NCI-H446 treated with DMSO at 0.1 percent for 48 hours (cell line): ENCODE results near the gene GFRA1.

Experiments
- DNase-seq: peaks from one replicate; lab custom pipeline; 2025; lab: John Stamatoyannopoulos, UW

Gene GFRA1

DNA sequence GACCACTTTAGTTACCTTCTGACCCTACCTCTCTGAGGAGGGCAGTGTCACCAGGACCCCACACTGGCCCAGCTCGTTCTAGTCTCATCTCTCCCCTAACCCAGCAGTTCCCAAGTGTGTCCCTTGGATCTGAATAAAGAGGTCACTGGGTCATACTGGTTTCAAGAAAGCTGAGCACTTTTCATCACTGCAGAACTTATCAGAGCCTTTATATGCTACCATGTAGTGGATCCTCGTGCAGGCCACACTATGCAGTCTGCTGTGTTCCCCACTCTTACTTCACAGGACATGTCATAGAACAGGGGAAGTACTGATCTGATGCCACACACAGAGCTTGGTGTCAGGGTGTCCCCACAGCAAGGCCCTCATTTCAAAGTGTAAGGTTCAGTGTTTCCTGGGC lies 113.8 kb downstream of the GFRA1 start:
- DNase-seq = no peak

DNA sequence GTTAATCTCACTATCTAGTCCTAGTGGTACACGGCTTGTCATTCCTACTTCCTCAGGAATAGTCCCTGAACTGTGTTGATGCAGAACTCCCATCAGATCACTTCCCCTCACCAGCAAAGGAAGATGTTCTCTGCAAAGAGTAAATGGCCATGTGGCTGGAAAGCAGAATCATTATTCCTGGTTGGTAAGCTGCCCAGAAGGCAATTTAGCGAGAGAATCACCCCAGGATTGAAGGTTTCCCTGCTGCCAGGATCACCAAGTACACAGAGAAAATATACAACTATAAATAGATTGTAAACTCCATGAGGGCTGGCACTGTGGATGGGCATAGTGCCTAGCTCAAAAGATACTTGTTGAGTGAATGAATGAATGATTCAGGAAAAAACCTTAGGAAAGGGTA lies 115.0 kb downstream of the GFRA1 start:
- no peak for DNase-seq

DNA sequence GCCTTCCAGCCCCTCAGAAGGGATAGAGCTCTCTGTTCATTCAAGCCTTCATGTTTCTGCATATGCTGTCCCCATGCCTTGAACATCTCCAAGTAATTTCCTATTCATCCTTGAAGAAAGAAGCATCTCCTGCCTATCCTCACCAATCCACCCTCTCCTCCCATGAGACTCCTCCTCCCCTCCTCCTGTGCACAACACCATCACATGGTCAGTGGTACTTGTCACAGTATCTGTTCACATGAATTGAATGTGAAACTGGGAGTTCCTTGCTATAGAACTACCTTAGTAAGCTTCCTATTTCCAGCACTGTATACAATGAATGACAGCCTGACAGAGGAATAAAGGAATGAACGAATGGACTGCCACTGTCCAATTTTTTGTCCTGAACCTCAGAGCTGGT lies 115.5 kb downstream of the GFRA1 start:
- DNase-seq = no peak

DNA sequence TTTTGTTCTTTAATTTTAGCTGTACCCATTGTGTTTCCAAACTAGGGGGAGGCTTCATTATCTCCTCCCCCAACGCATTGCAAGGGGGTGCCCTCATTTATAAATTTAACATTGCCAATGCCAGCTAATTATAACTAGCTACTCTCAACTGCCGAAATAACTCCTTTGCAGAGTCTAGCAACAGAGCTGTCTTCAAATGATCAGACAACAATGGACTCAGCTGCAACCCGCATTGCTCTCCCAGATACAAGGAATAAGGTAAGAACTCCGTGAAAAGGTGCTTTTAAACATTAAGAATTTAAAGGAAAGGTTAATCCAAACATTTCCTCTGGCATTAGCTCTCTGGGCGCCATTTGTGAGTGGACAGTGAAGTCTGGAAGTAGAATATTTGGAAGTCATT lies 116.2 kb downstream of the GFRA1 start:
- no peak for DNase-seq

DNA sequence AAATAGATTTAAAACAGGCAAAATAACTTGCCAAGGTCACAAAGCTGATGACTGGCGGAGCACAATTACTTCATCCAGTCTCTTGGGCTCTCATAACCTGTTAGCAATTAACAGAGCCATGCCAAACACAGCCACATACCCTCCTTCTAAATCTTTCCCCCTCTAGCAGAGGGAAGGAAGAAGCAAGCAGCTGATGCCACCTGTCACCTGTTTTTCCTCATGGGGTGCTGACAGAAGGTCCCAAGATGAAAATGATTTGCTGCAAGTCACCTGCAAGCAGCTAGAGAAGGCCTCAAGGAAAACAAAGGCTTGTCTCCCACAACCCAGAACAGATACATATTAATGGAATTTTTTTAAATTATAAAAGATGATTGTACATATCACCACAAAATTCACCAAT lies 117.8 kb downstream of the GFRA1 start:
- DNase-seq = no peak

DNA sequence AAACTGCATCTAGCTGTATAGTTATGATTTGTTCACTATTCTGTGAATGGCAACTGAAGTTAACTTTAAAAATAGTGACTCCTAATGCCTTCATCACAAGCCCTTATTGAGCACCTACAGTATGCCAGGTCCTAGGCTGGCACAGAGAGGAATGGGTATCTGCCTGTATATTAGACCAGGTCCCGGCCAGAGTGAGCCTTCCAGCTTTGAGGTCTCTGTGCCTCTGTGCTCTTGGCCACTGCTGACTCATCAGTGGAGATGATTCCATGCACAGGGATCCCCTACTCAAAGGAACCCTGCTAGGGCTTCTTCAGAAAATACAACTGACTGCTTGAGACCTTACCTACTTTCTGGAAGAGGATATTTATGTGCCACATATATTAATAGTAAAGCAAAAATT lies 118.4 kb downstream of the GFRA1 start:
- DNase-seq = no peak

DNA sequence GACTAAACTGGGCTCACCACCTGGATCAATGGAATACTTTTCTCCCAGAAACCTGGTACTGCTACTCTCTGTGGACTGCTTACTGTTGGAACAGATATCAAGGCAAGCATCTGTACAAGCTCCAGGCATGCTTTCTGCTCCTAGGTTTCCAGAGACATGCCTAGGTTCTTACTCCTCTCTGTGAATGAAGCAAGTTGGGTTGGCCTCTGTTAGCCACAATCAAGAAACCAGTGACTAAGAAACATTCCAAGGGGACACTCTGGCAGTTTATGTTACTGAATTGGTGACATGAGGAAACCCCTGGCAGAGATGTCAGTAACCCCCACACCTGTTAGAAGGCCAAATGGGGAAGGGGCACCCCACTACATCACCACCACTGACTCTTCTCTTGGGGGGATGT lies 121.9 kb downstream of the GFRA1 start:
- DNase-seq = no peak

DNA sequence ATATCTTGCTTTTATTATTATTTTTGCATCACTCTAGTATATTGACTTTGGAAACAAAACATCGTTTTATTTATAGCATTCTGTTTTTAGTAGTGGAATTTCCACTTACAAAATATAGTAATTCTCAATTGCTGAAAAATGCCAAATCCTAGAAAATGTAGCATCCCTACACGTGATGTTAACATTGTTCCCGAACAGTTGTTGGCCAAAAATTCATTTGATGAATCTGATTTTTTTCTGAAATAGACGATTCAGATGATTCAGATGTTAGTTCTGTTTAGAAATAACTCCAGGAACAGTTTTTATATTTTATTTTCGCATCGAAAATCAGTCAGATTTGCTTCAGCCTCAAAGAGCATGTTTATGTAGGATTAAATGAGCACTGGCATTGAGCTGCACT lies 122.4 kb downstream of the GFRA1 start:
- DNase-seq = no peak

DNA sequence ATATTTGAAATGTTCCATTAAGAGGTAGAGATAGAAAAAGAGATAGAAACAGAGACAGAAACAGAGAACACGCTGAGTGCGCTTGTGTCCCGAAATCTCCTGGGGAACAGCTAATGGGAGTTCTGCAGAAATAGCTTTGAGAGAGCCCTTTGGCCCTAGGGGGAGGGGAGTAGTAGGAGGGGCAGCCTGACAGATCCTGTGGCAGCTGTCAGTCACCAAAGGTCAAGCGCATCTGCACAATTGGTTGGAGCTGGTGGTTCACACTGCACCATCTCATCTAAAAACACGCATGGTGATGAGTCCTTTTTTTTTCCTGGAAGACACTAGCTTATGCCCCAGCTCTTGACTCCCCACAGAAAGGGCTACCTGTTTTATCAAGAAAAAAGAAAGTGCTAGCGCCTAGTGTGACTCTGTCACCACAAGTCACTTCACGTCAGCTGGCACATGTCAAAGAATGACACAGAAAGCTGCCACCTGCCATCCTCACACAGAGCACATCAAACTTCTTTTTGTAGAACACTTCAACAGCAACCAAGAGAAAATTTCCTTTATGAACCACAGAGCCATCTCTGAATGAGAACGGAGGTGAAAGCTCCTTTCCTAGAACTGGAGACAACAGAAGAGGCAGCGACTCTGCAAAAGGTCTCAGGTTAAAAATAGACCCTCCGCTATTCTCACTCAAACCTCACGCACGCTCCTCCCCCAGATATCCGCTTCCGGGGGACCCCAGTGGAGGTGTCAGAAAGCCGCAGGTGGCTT lies 125.7 kb downstream of the GFRA1 start:
- DNase-seq = no peak

DNA sequence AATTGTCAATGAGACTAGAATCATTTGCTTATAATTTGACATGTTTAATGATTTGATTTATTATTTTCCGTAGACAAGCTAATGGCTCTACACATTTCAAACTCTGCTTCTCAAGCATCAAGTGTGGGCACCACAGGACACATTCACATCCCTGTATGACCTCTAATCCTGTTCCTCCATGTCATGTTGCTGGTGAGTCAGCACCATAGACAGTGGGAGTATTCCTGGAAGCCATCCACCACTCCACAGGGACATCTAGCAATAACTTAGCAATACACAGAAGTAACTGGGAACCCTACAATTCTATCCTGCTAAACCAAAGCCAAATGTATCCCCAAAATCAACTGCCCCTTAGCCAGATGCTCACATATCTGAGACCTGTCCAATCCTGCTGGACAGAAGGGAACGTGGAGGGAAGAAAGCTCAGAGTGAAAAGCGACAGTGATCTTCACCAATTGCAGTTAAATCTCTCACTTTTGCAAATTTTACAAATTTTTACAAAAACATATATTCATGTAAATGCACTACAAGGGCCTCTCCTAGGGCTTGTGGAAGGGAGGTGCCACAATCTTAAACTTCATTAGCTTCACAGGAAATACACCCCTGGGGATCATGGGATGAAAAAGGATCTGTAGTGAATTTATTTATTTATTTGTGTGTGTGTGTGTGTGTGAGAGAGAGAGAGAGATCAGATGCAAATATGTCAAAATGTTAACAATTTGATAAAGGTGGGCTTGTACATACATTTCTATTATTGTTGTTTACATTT lies 126.5 kb downstream of the GFRA1 start:
- no peak for DNase-seq

DNA sequence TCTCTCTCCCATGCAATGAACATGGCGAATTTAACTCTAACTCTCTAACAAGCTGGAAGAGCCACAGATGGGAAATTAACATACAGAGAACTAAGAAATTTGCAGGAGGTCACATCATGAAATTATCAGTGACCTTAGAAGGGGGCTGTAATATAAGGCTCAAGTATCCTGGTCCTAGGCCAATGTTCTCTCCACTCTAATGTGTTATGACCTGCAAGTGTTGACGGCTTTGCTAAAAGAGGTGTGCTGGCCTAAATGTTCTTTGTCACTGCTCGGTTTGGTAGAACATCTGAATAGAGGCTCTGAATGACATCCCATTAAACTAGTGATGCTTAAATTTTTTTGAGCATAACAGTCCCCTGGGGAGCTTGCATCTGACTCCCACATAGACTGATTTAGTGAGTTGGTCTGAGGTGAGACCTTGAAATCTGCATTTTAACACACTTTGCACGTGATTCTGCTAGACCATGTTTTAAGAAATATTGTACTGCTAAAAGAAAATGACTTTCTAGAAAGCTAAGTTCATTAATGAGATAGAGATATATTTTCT lies 129.3 kb downstream of the GFRA1 start:
- DNase-seq = no peak

DNA sequence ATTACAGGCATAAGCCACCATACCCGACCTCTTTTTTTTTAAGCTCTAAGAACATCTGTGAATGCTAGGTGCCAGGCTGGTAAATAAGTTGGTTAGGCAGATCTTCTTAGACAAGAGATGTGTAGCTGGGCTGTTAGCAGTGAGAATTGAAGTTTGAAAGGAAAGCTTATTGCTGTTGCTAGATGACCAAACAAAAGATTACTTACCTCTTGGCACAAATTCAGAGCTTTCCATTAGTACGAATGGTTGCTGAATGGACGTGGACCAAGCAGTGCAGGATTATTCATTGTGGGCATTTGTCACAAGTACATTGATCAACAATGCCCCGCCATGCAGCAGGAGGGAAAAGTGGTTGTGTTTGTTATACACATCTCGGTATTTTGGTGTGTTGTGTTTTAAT lies 131.2 kb downstream of the GFRA1 start:
- no peak for DNase-seq

DNA sequence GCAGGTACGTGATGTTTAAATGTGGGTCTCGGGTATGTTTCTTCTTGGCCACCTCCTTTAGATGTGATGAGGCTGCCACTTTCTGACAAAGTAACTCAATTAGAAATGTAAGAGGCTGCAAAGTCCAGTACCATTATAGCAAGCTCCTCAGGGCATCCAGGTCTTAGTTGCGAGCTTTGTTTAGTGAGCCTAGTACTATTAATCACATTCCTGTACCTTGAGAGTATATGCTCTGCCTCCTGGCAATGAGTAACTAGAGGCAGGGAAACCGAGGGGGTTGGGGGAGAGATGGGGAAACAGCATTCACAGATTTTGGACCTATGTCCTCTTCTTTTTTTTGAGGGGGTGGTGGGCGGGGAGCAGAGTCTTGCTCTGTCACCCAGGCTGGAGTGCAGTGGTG lies 131.8 kb downstream of the GFRA1 start:
- no peak for DNase-seq

DNA sequence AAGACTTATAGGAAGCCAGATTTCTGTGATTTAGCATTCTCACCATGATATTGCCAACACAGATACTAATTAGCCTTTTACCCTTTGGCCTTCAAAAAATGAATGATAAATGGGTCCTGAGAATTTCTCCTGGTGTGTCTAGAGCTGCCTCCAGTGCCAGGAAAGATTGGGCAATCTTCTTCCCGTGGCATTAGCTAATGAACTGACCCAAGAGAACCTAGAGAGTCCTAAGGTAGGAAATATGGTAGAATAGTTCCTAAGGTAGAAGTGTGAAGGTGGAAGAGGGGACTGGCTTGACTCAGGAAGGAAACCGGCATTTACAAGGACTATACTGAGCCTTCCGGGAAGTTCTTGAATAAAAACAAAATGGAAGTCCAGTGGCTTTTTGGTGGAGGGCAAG lies 133.1 kb downstream of the GFRA1 start:
- no peak for DNase-seq

DNA sequence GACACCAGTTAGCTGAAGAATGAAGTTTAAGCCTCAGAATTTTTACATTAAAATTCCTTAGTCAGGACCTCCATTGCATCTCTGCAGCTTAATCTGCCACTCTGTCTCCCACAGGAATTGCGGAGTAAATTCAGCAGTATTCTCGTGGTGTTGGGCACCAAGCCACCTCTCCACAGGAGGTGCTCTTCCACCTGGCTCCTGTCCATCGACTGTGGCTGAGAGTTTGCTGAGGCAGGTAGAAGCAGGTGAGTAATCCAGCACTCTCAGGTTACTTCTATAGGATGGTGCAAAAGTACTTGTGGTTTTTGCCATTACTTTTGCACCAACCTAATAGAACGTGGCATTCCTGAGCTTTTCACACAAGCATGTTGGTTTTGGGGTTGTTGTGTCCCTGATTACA lies 134.1 kb downstream of the GFRA1 start:
- DNase-seq = no peak

DNA sequence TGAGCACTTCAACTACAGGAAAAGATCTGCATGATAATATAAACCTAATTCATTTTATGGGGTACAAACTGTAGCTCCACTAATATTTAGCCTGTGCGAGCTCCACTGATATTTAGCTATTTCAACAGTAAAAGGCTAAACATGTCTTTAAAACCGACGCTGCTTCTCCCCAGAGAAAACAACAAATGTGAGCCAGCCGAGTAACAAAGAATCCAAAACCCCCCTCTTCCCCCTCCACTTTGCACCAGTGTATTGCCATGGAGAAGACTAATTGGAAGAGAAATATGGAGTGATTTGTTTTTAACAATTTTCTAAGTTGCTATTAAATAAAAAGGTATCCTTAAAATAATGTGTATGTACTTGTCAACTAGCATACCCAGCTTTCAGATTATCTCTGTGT lies 136.7 kb downstream of the GFRA1 start:
- DNase-seq = no peak

DNA sequence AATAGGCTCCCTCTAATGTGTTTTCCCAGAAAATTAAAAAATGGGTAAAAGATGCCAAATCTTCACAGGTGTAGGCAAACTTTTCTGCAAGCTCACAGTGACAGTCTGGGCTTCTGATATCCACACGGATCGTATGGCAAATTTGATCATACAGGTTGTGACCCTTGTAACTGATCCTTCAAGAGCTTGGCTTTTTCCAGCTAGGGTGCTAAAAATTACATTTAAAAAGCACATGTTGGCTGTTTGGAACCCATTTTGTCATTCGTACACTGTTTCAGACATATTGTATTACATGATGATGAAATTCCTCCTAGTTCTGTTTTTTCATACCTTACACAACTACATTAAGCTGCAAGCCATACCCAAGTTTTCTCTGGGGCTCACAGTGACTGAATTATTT lies 138.7 kb downstream of the GFRA1 start:
- DNase-seq = no peak

DNA sequence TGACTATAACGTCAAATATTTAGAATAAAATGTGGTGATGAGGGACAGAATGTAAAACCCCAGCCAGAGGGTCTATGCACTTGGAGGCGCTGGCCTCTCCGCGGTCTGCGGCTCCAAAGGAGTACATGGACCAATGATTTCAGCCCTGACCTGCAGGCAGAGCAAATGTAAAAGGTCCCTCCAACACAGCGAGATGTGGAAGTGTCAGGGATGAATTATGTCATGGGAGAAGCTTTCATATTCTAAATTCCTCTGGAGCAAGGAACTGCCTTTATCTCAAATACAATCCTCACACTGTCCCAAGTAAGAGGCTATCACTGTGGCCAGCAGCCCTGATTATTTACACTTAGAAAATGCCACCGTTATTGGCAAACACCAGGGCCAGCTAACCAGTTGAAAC lies 139.4 kb downstream of the GFRA1 start:
- DNase-seq = no peak

DNA sequence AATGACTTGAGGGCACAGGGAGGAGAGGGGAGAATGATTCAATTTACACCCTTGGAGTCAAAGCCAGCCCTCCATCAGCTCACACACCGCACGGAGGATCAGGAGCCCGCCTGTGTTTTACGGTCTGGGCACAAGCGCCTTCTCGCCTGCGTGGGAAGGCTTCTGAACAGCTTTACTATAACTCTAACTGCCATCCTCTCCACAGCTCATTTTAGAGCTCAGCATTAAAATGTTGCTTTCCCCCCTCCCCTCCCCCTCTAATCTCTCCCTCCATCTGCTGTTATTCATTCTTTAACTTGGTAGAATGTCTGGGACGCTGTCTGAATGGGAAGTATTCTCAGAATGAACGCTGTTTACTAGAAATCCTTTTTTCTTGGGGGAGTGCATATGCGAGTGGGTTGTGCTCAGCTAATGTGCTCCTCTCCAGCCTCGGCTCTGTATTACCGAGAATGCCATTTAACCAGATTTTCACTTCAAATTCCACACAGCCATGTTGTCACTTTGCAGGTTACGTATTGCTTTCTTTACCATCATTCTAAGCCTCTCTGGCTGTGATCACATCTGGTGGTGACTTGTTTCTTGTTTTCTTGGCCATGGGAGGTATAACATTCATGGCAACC lies 140.1 kb downstream of the GFRA1 start:
- DNase-seq = no peak

DNA sequence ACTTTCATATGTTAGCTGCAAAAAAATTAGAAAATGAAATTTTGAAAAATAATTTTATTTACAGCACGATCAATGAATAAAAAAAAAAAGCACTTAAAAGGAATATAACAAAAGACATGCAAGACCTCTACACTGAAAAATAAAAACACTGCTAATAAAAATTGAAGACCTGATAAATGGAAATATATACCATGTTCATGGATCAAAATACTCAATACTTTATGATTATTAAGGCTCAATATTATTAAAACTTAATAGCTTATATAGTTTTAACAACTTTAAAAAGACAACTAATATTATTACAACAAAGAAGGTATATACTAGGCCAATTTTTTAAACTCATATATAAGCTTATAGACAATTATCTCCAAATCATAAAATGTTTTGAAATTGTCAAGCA lies 143.0 kb downstream of the GFRA1 start:
- no peak for DNase-seq

DNA sequence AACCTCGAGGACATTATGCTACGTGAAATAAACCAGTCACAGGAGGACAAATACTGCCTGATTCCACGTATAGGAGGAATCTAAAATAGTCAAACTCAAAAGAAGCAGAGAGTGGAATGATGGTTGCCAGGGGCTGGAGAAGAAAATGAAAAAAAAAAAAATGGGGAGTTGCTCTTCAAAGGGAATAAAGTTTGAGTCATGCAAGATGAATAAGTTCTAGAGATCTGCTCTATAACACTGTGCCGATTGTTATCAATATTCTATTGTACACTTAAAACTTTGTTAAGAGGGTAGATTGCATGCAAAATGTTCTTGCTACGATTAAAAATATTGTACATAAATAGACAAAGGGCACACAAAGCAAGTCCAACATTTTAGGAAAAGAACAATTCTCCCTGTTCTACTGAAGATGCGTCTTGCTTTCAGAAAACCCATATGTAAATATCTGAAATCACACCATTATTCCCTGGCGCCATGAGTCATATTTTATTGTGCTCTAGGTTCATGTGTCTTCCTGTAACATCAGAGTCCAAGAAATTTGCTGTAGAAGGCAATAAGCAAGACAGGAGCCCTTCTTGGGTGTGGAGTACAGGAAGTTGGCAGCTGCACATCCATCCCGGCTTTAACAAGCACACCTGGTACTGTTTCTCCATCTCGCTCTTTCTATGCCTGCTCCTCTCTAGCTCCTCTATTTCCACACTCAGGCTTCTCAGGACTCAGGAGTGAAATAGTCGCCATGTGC lies 145.9 kb downstream of the GFRA1 start:
- no peak for DNase-seq

DNA sequence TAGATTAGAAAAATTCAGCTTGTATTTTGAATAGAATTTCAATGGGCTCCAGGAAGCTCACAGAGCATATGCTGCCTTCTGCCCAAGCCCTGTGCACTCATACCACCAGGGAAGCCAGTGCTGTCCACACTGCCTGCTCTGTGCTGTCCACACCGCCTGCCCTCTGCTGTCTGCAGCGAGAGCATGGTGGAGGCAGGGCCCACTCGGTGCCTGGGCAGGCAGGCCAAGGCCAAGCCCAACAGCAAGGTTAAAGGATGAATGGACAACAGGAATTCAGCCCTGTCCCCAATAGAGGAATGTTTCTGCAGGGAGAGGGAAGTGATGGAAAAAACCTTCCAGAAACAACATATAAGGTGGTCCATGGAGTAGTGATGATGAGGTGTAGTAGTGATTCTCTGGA lies 146.8 kb downstream of the GFRA1 start:
- no peak for DNase-seq
